Activated T-cell treated with anti-CD3 and anti-CD28 coated beads, Interleukin-2, amount 50 U/mL, for 24 hours (primary cell): ENCODE measurements around the gene ASCL3.
A peak's percentile ranks its signal among the peaks of the same experiment; 100 is the strongest.
"Not testable (repeated sequence)": the region's sequence is repeated elsewhere in the genome, so short reads cannot be mapped to it uniquely, and the experiment has no call there.

Source experiments
- DNase-seq: peaks from one replicate; pipeline ENCODE4 v3.0.0-alpha.2; 2020
- H3K27ac Mint-ChIP-seq: 2 replicates; pipeline ENCODE4 v1.8.0; 2020; ENCODE audit warnings: mild to moderate bottlenecking, mixed read lengths
- H3K27me3 Mint-ChIP-seq: 2 replicates; pipeline ENCODE4 v1.8.0; 2020; ENCODE audit warnings: mixed read lengths
- H3K36me3 Mint-ChIP-seq: 2 replicates; pipeline ENCODE4 v1.8.0; 2020; ENCODE audit warnings: low read depth, mixed read lengths
- H3K4me1 Mint-ChIP-seq: 2 replicates; pipeline ENCODE4 v1.8.0; 2020; ENCODE audit warnings: low read depth, mixed read lengths
- H3K4me3 Mint-ChIP-seq: 2 replicates; pipeline ENCODE4 v1.8.0; 2020; ENCODE audit warnings: mild to moderate bottlenecking, moderate library complexity, mixed read lengths
- H3K9me3 Mint-ChIP-seq: 2 replicates; pipeline ENCODE4 v1.8.0; 2020; ENCODE audit warnings: mixed read lengths

ASCL3 gene

DNA sequence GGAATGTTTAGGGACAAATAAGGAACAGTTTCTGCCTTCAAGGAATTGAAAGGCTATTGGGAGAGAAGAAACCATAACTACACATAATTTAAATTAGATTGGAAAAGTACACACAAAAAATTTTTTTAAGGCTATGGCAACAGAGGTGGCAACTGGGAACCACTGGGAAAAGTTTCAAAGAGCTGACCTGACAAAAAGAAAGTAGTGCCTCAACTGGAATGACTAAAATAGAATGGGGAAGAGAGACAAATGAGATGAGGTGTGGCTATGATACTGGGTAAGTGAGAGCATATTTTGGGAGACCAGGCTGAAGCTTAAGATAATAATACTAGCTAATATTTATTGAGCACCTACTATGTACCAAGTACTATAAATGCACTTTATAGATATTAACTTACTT, 34.7 kb downstream of the ASCL3 start:
- Mint-ChIP-seq H3K4me1 (peaks cover 40% of the 10 kb centered on the region), H3K27ac (no peak overlapping the region), H3K27me3 (peaks cover 6% of the 10 kb centered on the region), H3K4me3 (no peak overlapping the region), H3K9me3 (no peaks in the 10 kb centered on the region), H3K36me3 (peaks cover 7% of the 10 kb centered on the region)
- DNase-seq, result no peak

- peaks cover 35% of the 10 kb centered on the region for H3K4me1 Mint-ChIP-seq
- peak overlapping the region; percentile 20 for H3K27ac Mint-ChIP-seq
- H3K4me3 Mint-ChIP-seq, result no peak overlapping the region
- no peaks in the 10 kb centered on the region for H3K9me3 Mint-ChIP-seq
- peaks cover 4% of the 10 kb centered on the region for H3K36me3 Mint-ChIP-seq
- no peak for DNase-seq
- peaks cover 6% of the 10 kb centered on the region for H3K27me3 Mint-ChIP-seq
Measured at GRCh38 chr11:8907116-8907515, 35.7 kb downstream of the ASCL3 start.

DNA sequence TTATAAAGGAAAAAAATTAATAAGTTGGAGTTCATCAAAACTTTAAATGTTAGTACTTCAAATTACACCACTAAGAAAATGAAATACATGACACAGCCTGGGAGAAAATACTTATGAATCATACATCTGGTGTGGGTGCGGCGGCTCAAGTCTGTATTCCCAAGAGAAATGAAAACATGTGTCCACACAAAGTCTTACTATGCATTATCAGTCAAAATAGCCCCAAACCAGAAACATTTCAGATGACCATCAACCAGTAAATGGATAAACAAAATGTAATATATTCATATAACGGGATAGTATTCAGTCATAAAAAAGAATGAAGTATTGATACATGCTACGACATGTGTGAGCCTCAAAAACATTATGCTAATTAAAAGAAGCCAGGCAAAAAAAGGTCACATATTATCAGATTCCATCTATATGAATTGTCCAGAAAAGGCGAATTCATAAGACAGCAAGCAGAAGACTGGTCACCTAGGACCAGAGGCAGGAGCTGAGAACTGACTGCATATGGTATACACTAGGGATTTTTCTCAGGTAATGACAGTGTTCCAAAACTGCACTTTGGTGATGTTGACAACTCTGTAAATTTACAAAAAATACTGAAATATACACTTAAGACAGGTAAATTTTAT, 37.2 kb downstream of the ASCL3 start:
- no peak for DNase-seq
- Mint-ChIP-seq H3K9me3 (peaks cover 5% of the 10 kb centered on the region), H3K27ac (no peak overlapping the region), H3K36me3 (peaks cover 2% of the 10 kb centered on the region), H3K4me1 (peaks cover 34% of the 10 kb centered on the region), H3K4me3 (no peak overlapping the region), H3K27me3 (peaks cover 10% of the 10 kb centered on the region)

- no peaks in the 10 kb centered on the region for H3K4me1 Mint-ChIP-seq
- peaks cover 9% of the 10 kb centered on the region for H3K36me3 Mint-ChIP-seq
- DNase-seq, result no peak
- no peak overlapping the region for H3K27ac Mint-ChIP-seq
- H3K27me3 Mint-ChIP-seq, result peaks cover 4% of the 10 kb centered on the region
- peaks cover 20% of the 10 kb centered on the region for H3K9me3 Mint-ChIP-seq
- no peak overlapping the region for H3K4me3 Mint-ChIP-seq
Measured at GRCh38 chr11:8899119-8899753, 43.6 kb downstream of the ASCL3 start.

DNA sequence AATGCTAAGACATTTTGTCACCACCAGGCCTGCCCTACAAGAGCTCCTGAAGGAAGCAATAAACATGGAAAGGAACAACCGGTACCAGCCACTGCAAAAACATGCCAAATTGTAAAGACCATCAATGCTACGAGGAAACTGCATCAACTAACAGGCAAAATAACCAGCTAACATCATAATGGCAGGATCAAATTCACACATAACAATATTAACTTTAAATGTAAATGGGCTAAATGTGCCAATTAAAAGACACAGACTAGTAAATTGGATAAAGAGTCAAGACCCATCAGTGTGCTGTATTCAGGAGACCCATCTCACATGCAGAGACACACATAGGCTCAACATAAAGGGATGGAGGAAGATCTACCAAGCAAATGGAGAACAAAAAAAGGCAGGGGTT, 51.6 kb downstream of the ASCL3 start:
- H3K9me3 Mint-ChIP-seq, H3K4me3 Mint-ChIP-seq, DNase-seq, H3K4me1 Mint-ChIP-seq, H3K27ac Mint-ChIP-seq, H3K36me3 Mint-ChIP-seq: not testable (repeated sequence)
- H3K27me3 Mint-ChIP-seq, result peaks cover 16% of the 10 kb centered on the region
